NCI-H2171 treated with DMSO at 0.1 percent for 48 hours (cell line): ENCODE results near the gene CABP7.
A peak's percentile ranks its signal among the peaks of the same experiment; 100 is the strongest.

Experiments used
- DNase-seq: peaks from one replicate; lab custom pipeline; 2025; lab: John Stamatoyannopoulos, UW

Gene CABP7

DNA sequence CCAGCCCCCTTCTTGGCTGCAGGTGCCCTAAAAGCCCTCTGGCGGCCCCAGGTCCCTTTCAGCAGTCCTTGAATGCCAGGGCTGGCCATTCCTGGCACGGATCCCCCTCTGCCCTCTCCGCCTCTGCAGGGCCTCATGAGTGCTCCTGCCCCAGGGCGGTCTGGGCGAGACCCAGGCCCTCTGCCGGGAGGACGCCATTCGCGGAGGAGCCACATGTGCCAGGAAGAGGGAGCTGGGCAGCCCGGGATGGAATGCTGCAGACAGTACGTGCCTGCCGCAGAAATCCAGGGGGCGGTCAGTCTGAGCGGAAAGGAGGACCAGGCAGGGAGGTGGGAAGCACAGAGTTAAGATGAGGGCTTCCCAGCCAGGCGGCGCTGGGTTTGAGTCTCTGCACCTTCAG lies 2.8 kb downstream of the CABP7 start:
- DNase-seq: no peak

DNA sequence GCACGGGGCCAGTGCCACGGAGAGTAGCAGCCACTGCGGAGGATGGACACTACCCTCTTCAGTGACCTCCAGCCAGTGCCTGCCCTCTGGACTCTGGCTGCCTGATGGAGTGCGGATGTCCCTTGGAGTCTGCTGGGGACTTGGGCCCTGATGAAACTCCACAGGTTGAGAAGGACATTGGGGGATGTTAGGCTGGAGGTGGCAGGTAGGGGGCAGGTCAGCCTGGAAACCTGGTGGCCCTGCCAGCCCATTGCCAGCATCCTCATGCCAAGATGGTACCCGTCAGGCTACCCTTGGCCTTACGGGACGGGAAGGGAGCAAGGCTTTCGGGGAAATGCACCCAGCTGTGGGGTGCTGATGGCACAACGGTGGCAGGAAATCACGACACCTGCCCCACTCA lies 4.0 kb downstream of the CABP7 start:
- DNase-seq: no peak

DNA sequence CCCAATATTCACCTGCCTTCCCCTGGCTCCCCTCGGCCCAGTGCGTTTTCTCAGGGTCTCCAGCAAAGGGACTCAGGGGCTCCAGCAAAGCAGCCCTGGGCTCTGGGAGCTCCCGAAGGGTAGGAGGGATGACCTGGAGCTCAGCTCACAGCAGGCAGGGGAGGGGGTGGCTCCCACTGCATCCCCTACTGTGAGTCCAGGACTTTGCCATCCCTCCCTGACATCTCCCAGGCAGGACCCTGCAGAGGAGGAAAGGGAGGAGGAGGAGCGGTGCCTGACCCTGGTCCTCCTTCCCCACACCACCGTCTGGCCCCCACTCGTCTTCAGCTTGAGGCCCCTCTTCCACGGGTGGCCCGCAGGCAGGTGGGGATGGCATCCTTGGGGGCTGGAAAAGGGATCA lies 5.0 kb downstream of the CABP7 start:
- no peak for DNase-seq

DNA sequence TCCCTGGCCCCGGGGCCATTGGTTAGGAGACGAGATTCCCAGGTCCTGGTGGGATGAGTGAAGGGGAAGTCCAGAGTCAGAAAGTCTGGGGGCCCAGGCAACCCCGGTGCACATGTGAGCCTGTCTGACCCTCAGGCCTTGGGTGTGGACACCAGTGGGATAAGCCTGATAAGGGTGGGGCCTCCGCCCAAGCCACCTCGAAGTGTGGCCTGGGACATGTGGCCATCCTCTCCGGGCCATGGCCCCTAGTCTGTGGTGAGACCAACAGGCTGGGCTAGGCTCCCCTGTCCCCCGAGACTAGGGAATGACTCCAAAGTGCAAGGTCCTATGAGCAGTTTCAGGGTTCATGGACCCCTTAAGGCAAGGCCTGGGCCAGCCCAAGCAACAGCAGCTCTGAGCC lies 6.3 kb downstream of the CABP7 start:
- DNase-seq: no peak

DNA sequence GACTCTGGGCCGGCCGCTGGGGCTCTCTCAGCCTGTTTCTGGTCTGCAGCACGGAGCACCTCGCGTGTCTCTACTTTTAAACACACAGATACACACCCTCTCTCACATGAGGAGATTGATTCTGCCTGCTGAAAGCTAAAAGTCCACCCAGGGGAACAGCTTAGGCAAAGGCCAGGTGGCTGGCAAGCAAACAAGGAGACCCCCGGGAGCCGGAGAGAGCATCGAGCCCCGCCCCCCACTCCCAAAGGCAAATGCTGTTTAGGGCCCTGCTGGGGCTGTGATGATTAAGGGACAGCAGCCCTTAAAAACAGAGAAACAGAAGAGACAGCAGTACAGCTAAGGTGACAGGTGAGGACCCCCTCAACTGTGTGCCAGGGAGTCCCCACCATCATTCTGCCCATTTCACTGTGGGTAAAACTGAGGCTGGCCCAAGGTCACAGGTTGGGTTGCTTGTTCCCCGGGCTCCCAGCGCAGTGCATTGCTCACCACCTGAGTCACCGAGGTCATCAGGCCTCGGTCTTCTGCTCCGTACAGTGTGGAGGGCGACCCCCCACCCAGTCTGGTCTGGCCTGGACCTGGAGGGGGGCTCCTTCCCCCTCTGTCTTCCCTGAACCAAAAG lies 6.8 kb downstream of the CABP7 start:
- peak; percentile 60 for DNase-seq

DNA sequence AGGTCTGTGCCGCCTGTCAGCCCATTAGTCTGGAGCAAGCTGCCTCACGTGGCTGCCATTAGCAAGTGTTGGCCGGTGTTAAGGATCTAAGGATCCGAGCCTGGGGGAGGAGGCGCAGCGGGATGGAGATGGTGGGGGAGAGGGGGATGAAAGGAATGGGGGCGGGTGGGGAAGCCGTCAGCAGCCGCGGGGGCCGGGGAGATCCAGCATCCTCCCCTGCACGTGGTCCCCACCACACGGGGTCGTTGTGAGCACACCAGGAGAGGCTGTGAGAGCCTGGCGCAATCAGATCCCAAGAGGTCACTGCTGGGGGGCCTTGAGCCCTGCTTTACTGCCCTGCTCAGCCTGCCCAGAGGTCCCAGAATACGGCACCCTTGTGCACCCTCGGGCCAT lies 7.3 kb downstream of the CABP7 start:
- DNase-seq: no peak

DNA sequence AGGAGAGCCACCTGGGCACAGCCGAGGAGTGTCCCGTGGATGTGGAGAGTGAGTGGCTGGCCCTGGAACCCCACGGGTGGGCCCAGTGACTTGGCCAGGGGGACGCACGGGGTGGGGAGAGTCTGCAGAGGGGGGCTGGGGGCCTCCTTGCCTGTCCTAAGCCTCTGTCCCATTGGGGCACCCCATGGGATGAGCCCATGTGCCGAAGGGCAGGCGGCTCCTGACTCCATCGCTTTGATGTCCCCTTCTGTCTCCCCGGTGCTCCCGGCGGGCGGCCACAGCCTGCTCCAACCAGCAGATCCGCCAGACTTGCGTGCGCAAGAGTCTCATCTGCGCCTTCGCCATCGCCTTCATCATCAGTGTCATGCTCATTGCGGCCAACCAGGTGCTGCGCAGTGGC lies 9.4 kb downstream of the CABP7 start:
- no peak for DNase-seq

DNA sequence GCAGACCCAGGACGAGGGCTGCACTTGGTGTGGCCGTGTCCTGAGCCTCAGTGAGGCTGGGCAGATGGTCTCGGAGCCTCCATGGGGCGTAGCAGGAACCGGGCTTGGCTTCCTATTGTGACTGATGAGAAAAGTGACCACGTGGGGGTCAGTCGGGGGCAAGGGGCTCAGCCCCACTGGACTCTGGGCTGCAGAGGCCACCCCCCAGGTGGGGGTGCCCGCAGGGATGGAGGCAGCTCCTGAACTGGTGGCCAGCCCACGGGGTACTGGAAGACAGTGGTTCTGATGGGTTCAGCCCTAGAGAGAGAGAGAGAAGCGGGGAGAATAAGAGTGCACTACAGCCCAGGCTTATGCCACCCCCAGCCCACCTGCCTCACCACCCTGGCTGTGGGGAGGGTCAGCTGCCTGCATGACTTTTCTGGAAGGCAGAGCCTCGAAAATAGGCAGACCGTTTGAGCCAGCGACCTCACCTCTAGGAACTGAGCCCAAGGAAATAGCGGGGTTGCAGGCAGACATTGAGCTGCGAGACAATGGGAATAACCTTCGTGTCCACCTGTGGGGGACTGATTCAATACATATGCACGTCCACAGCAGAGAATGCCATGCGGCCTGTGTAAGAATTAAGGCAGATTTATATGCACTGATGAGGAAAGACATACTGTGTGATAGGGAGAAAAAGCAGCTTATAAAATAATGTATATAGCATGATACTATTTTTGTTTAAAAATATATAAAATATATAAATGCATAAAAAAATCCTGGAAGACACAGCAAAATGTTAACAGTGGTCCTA lies 11.5 kb downstream of the CABP7 start:
- DNase-seq: no peak

DNA sequence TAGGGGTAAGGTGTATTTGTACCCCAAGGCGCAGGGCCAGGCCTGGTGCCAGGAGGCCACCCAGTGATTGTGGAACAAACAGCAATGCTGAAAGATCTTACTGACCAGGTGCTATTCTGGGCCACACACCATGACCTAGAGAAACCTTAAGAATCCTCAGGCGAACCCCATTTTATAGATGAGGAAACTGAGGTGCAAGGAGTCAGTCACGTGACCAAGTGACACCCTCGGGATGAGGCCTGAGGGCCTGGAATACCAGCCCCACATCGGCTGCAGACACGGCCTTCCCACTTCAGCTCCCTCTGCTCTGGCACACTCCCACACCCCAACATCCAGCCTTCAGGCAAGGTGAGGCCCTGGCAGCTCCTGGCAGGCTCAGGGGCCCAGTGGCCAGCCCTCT lies 13.1 kb downstream of the CABP7 start:
- DNase-seq: peak; percentile 70

DNA sequence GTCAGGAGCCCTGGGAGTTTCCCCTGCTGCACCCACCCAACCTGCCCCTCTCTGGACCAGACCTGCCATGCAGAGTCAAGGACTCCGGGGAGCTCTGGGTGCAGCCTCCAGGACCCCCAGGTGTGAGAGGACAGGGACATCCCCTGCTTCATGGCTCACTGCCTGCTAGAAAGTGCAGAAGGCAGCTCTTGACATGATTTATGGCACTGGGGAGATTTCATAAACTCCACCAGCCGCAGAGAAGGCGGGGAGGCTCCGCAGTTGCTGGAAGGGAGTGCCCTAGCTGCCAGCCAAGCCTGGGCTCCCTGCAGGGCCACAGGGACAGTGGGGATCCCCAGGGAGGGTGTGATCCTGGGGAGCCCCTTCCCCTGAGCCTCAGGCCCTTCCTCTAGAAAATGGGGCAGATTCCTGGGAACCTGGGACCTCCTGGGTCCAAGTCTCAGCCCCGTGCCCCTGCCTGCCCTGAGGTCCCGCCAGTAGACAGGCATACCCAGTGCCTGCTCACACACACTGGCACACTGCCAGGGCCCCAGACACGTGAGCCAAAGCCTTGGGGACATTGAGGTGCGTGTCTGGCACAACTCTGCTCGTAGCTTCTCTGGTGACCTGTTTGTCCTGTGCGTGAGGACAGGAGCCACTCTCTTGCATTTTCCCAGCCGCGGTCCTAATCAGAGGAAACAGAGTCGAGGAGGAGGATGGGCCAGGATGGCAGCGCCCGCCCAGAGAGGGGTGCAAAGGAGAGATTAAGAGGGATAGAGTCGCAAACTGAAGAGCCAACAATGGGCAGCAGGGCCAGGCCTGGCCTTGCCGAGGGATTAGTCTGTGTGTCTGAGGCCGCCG lies 13.8 kb downstream of the CABP7 start:
- DNase-seq: peak; percentile 90

DNA sequence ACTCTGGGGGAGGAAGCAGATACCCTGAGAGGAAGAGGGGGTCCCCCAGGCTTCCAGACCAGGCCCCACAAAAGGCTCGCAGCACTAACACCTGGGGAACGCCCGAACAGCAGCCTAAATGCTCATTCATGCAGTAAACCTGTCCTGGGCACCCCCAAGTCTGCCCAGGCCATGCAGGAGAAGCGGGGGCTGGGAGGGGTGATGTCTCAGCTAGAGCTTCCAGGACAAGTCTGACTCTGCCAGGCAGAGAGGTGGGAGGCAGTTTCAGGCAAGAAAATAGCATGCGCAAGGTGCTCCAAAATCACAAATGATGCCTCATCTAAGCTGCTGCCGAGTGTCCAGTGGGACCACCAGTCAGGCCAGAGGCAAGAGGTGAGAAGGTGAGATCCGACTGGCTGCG lies 14.6 kb downstream of the CABP7 start:
- DNase-seq: no peak

DNA sequence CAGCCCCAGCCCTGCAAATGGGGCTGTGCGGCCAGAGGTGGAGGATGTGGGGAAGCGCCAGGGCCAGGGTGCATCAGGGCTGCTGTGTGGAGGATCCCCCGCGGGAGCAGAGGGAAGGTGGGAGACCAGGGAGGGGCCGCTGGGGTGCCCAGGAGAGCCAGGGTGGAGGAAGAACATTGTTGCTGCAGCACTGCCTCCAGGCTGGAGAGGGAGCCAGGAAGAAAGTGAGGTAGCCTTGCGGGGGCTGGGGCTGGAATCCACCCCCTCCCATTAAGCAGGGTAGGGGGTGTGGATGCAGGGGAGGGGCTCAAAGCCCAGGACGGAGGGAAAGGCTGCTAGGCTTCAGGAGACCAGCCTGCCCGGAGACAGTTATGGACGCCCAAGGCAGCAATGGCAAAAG lies 15.0 kb downstream of the CABP7 start:
- no peak for DNase-seq

DNA sequence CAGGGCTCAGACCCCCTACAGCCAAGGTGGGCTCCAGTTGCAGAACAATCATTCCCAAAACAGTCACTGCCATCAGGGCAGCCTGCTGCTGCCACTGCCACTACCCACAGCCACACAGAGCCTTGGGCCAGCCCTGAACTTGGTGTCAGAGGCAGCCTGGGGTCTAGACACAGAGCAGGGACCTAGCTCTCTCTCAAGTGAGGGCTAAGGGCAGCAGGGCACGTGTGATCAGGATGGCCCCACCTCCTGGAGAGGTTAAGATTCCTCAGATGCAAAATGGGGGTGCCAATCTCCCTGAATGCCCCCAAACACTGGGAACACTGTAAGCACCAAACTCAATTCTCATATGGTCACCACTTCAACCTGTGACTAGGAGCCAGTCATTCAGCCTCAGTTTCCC lies 15.6 kb downstream of the CABP7 start:
- DNase-seq: no peak

DNA sequence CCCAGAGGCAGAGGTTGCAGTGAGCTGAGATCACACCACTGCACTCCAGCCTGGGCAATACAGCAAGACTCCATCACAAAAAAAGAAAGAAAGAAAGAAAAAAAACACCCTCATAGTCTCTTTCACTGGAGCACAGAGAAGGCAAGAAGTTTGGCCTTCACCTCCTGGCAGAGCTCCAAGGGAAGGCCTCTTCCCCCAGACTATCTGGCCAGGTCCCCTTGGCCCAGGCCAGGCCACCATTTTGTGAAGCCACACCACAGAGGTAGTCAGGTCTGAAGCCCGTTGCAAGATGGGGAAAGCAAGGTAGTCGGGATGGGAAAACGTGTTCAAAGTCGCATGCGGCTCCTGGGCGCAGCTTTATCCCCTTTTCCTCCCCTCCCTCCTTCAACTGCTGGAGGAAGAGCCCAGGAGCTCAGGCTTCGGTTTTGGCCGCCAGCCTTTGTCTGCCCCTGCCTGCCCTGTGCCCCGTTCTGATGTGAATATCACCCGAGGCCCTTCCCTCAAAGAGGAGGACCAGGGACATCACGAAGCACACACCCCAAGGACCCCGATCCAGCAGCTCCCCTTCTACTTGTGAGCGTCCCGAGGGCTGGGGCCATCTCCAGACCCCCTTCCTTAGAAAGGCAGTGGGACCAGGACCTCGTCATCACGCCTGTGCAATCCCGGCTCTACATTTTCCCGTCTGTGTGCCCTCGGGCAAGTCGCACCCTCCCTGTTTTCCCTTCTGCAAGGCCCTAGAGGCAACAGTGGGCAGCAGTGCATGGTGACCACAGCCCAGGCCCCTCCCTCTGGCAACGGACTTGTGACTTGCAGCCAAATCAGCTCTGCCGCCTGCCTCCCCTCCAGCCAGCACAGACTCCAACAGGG lies 17.7 kb downstream of the CABP7 start:
- DNase-seq: no peak

DNA sequence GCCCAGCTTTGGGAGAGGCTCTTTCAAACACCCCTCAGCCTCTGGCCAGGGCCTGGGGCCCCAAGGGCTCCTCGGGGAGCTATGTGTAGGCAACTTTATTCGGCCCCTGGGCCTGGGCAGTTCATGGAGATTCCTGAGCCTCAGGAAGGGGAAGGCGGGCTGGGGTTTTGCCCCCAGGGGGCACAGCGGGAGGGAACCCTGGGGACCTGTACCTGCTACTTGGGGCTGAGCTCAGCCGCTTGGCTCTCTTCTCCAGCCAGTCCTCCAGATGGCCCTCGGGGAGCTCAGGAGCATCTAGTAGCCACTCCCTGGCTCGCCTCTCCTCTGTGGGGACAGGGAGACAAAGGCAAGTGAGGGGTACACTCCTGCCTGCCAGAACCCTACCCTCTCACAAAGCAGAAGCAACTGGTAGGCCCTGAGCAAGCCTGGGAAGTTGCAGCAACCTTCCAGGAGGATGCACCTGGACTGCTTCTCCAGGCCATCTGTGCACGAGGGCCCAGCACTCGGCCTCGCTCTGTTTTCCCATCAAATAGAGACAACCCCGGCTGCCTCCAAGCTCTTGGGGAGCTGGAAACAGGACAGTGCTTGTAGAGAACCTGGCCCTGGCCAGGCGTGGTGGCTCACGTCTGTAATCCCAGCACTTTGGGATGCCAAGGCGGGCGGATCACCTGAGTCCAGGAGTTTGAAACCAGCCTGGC lies 18.5 kb downstream of the CABP7 start:
- DNase-seq: no peak

DNA sequence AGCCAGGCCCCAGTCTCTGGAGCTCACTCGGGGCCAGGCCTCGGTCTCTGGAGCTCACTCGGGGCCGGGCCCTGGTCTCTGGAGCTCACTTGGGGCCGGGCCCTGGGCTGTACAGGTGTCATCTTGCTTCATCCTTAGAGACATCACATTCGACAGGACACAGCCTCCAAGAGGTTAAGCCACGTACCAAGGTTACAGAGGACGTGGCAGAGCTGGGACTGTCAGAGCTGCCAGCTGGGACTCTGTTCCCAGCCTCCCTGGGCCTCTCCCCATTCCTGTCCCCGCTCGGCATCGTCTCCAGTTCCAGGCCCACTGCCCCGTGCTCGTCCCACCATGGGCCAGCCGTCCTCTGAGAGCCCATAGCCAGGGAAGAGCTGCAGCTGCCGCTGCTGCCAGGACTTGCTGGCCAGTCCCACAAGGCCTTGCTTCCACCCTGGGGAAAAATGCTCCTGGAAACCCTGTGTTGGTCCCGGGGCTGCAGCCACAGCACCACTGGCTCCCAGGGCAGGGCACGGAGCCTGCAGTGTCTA lies 19.6 kb downstream of the CABP7 start:
- no peak for DNase-seq

DNA sequence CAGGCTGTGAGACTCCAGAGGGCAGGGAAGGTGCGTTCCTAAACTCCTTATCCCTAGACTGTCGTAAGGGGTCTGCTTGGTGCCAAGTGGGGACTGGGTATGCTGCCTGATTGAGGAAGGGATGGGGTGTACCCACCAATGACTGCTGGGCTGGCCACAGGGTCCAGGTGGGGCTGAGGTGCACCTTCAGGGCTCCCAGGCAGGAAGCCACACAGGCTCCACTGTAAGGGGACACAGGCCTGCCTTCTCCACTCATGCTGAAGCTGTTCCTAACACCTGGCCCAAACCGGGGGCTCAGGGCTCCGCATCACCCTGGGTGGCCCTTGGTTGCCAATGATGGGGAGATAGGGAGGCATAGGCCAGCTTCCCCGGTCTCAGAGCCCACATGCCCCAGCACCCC lies 20.4 kb downstream of the CABP7 start:
- no peak for DNase-seq

DNA sequence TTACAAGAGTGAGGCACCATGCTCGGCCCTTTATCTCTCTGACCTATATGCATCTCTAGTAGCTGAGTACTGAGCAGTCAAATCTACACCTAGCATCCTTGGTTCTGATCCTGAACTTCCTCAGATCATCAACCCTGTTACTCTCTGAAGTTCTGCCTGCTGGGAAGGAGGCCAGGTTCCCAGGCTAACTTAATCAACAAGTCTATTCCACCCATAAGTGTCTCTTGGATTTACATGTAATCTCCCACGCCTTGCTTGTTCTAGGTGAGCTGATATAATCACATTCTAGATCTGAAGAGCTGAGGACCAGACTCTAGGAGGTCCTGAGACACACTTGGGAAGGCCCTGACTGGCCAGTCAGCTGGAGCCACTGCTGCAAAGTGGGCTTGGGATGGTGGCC lies 22.1 kb downstream of the CABP7 start:
- DNase-seq: no peak

DNA sequence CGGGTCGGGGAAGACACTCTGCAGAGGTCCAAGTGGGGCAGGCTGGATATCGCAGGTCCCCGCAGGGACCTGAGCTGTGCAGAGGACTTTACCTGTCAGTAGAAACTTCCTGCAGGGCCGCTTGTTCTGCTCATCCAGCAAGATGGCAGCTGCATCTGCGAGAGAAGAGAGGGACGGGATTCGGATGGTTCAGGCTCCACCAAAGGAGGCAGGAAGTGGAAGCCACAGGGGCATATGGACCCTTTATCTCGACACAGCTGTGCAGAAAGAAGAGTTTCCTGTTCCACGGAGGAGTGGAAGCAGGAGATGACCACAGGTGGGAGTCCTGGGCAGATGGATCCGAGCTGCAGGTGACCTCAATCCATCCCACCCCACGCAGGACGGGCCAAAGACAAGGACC lies 22.5 kb downstream of the CABP7 start:
- no peak for DNase-seq

DNA sequence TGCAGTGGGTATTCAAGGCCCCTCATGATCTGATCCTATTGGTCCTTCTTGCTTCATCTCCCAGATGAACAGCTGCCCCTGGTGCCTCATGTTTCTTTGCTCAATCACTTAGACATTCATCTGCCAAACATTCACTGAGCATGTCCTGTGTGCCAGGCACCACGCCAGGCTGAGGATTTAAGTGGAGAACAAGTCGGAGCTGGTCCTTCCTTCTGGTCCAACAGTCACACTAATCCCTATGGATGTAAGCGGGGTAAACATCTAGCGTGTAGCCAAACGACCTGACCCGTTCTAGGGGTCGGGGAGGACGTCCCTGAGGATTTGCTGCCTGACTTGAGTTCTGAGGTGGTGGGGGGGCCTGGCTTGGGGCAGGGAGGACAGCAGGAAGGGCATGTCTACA lies 25.1 kb downstream of the CABP7 start:
- DNase-seq: peak; percentile 99

DNA sequence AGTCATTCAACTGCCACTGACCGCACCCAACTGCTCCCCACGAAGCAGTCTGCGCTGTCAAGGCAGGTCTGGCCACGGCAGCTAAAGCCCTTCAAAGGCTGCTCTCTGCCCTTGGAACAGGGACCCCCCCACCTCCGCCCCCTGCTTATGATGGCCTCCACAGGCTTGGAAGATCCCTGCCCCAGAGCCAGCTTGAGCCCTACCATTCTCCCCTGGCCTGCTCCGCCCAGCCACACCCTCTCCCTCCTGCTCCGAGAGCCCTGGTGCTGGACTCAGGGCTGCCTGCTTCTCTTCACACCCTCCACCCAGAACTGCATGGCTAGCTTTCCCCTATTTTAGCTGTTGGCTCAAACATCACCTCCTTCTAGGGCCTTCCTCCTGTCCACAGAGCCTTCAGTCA lies 28.0 kb downstream of the CABP7 start:
- DNase-seq: no peak
